ENCODE measurements around the gene RIN2.

RIN2 gene

DNA sequence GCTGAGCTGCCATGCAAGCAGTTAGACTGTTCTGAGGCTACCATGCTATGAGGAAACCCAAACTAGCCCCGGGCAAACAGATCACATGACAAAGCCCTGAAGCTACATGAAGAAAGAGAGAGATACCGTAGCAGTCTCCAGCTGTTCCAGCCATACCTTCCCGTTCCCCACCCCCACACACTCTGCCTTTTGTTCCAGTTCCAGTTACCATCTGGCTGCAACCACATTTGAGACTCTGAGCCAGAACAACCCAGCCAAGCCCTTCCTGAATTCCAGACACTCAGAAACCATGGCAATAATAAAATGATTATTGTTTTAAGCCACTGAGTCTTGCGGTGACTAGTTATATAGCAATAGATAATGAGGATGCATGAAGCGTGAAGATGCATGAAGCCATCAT is 28.3 kb downstream of the RIN2 start:
- peak; percentile 28 for DNase-seq
- Histone ChIP-seq H3K4me1 (no peaks in the 10 kb centered on the region), H3K4me3 (ENCODE audit: low read depth, low read length) (no peak overlapping the region), H3K9me3 (no peaks in the 10 kb centered on the region), H3K27me3 (no peaks in the 10 kb centered on the region; the same call in 1 of the 2 replicates), H3K36me3 (no peaks in the 10 kb centered on the region)
- TF ChIP-seq, protein P1, sequence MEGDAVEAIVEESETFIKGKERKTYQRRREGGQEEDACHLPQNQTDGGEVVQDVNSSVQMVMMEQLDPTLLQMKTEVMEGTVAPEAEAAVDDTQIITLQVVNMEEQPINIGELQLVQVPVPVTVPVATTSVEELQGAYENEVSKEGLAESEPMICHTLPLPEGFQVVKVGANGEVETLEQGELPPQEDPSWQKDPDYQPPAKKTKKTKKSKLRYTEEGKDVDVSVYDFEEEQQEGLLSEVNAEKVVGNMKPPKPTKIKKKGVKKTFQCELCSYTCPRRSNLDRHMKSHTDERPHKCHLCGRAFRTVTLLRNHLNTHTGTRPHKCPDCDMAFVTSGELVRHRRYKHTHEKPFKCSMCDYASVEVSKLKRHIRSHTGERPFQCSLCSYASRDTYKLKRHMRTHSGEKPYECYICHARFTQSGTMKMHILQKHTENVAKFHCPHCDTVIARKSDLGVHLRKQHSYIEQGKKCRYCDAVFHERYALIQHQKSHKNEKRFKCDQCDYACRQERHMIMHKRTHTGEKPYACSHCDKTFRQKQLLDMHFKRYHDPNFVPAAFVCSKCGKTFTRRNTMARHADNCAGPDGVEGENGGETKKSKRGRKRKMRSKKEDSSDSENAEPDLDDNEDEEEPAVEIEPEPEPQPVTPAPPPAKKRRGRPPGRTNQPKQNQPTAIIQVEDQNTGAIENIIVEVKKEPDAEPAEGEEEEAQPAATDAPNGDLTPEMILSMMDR (IDR thresholded peaks at IDR 0.05; ENCODE audit: low read depth, low read length), result no peak

DNA sequence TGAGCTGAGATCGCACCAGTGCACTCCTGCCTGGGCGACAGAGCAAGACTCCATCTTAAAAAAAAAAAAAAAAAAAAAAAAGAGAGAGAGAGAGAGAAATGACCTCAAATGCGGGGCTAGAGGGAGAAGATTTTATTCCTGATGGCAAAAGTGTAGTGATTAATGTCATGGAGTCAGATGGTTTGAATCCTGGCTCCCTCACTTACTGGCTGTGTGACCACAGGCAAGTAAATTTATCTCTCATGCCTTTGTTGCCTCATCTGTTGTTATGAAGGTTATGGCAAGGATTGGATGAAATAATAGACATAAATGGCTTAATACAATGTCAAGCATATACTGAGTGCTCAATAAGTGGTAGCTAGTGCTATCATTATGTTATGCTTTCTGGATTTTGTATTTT is 29.3 kb downstream of the RIN2 start:
- DNase-seq, result no peak
- Histone ChIP-seq H3K36me3 (no peaks in the 10 kb centered on the region), H3K4me1 (no peaks in the 10 kb centered on the region), H3K27me3 (no peaks in the 10 kb centered on the region; the same call in 1 of the 2 replicates), H3K9me3 (no peaks in the 10 kb centered on the region), H3K4me3 (ENCODE audit: low read depth, low read length) (no peak overlapping the region)
- TF ChIP-seq, protein P1 (IDR thresholded peaks at IDR 0.05; ENCODE audit: low read depth, low read length), result no peak

DNA sequence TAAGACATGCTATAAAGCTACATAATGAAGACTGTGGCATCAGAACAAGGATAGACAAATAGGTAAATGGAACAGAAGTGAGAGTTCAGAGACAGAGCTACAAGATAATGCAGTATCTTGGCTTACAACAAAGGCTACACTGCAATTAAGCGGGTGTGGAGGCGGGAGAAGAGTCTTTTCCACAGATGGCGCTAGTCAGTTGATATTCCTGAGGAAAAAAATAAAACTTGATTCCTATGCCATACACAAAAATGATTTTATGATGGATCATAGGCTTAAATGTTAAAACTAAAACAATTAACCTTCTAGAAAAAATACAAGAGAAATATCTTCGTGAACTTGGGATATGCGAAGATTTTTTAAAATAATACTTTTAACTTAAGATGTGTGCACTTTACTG is 31.0 kb downstream of the RIN2 start:
- TF ChIP-seq, protein P1 (IDR thresholded peaks at IDR 0.05; ENCODE audit: low read depth, low read length), result peak; percentile 7; the same call in 1 of the 2 replicates
- Histone ChIP-seq H3K4me1 (no peaks in the 10 kb centered on the region), H3K27me3 (no peaks in the 10 kb centered on the region; the same call in 1 of the 2 replicates), H3K4me3 (ENCODE audit: low read depth, low read length) (no peak overlapping the region), H3K36me3 (no peaks in the 10 kb centered on the region), H3K9me3 (no peaks in the 10 kb centered on the region)
- DNase-seq, result no peak

DNA sequence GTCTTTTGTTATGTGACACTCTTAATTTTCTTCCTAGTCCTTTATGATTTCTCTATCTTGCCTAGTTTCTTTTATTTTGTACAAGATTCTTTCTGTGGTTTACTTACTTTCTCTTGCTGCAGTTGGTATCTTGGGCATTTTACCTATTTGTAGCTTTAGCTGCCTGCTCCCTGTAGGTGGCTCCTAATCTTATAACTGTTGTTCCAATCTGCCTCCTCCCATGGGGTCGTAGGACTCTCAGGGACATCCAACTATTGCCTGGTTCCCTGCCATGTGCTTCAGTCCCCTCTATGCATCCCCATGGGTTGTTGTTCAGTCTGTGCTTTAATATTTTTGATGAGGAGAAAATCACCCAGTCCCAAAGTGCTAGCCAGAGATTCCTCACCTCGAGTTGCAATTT is 31.4 kb downstream of the RIN2 start:
- TF ChIP-seq, protein P1 (IDR thresholded peaks at IDR 0.05; ENCODE audit: low read depth, low read length), result no peak
- Histone ChIP-seq H3K27me3 (no peaks in the 10 kb centered on the region; the same call in 1 of the 2 replicates), H3K36me3 (no peaks in the 10 kb centered on the region), H3K4me1 (no peaks in the 10 kb centered on the region), H3K9me3 (no peaks in the 10 kb centered on the region), H3K4me3 (ENCODE audit: low read depth, low read length) (no peak overlapping the region)
- DNase-seq, result no peak

DNA sequence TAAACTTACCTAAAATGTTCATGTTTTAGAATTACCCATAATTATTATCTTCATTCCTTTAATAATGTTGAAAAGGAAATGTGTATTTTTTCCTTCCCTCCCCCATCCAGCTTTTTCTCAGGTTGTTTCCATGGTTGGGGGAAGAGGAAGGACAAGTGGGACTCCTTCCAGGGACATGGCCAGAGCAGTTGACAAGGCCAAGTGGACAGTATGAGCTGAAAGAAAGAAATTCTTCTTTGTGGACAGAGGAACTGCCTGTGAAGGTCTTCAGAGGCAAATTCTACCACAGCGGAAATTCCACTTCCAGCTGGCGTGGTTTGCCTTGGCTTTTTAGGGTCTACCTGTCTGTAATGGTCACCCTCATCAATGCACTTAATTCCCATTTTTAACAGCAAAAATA is 33.8 kb downstream of the RIN2 start:
- TF ChIP-seq, protein P1 (IDR thresholded peaks at IDR 0.05; ENCODE audit: low read depth, low read length), result no peak
- H3K4me3 ChIP-seq (ENCODE audit: low read depth, low read length), result no peak overlapping the region
- no peaks in the 10 kb centered on the region for H3K4me1 ChIP-seq
- no peaks in the 10 kb centered on the region for H3K36me3 ChIP-seq
- H3K27me3 ChIP-seq, result no peaks in the 10 kb centered on the region; the same call in 1 of the 2 replicates
- no peaks in the 10 kb centered on the region for H3K9me3 ChIP-seq
- no peak for DNase-seq

DNA sequence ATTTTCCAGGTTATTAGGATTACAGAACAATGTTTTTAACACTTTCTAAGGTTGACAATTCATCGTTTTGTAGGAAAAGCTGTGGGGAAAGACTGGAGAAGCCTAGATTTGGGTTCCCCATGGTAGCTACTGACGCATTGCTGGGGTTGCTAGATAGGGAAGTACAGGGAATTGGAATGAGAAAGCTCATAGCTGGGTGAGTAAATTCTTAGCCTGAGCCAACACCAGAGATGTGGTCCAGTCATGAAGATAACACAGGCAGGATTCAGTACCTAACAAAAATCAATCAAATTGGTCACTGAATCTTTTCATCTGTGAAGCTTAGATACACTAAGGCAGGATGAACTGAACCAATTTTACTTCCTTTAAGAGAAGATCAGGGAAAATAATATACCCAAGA is 35.7 kb downstream of the RIN2 start:
- TF ChIP-seq, protein P1 (IDR thresholded peaks at IDR 0.05; ENCODE audit: low read depth, low read length), result no peak
- H3K4me3 ChIP-seq (ENCODE audit: low read depth, low read length), result no peak overlapping the region
- no peaks in the 10 kb centered on the region for H3K9me3 ChIP-seq
- DNase-seq, result no peak
- H3K27me3 ChIP-seq, result peaks cover 3% of the 10 kb centered on the region; the same call in 1 of the 2 replicates
- no peaks in the 10 kb centered on the region for H3K36me3 ChIP-seq
- no peaks in the 10 kb centered on the region for H3K4me1 ChIP-seq
